ENCODE measurements around the gene ITIH4.
A peak's percentile ranks its signal among the peaks of the same experiment; 100 is the strongest.

Gene ITIH4

DNA sequence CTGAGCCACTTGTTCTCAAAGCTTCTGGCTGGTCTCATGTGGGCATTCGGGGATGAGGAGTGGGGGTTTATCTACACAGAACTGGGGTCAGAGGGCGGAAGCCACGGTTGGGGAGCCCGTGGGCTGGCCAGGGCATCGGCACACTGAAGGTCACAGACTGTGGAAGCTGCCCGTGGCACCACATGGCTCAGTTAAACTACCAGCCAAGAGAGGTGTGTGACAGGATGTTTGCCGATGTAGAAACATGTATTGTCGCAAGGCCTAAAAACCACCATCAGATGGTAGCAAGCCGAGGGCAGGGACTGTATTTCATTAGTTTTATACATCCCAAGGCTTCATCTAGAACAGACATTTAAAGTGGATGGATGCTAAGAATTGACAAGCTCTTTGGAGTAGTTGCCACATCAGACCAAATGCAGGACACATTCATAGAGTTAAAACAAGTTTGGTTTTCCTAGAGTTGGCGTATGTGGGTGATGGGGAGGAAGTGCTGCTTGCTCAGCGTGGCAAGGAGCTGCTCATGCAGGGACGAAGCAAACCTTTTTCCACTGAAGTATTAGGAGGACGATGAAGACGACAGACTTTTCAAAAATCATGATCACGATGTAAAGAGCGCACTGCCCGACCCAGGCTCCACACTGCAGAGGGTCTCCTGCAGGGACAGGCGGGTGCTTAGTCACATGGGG lies 14.0 kb upstream of the ITIH4 start:
- Mint-ChIP-seq H3K27ac (peak overlapping the region; percentile 67), H3K36me3 (ENCODE audit: low read depth) (peaks cover 18% of the 10 kb centered on the region), H3K4me3 (no peak overlapping the region), H3K4me1 (ENCODE audit: low read depth) (peaks cover 11% of the 10 kb centered on the region), H3K27me3 (ENCODE audit: low read depth) (no peaks in the 10 kb centered on the region), H3K9me3 (no peaks in the 10 kb centered on the region)

GRCh38 chr3:52843881-52844280 lies 13.4 kb upstream of the ITIH4 start:
- peaks cover 18% of the 10 kb centered on the region for H3K36me3 Mint-ChIP-seq (ENCODE audit: low read depth)
- no peak overlapping the region for H3K27ac Mint-ChIP-seq
- H3K9me3 Mint-ChIP-seq: no peaks in the 10 kb centered on the region
- no peaks in the 10 kb centered on the region for H3K27me3 Mint-ChIP-seq (ENCODE audit: low read depth)
- peaks cover 15% of the 10 kb centered on the region for H3K4me1 Mint-ChIP-seq (ENCODE audit: low read depth)
- H3K4me3 Mint-ChIP-seq: no peak overlapping the region

DNA sequence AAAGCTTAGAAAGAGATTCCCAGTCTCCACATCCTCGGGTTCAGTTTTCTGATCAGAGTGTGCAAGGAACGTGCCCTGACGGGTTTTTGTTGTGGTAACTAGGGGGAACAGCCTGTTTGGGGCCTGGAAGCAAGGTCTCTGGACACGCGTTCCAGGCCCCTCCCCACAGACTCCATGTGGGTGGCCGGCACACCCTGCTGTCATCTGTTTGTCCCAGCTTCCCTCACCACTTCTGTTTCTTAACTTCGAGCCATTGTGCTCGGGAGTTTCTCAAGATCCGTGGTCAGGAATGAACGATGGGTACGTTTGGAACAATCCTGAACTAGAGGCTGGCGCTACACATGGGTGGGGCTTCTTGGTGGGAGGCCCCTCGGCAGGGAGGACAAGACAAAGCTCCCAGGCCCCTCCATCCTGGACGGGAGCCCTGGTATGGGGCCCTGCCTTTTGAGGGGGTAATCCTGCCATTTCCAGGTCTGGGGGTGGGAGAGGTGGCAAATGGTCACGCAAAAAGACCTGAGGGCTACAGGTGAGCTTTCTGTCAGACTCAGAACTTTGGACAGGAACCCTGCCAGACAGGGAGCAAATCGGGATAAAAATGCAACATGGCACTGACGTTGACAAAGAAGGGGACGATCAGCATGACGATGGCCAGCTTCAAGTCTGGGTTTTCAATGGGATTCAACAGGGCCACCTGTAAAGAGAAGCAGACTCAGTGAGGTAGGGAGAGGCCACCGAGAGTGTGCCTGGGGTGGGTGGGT lies 12.8 kb upstream of the ITIH4 start:
- Mint-ChIP-seq H3K27ac (no peak overlapping the region), H3K36me3 (ENCODE audit: low read depth) (peaks cover 19% of the 10 kb centered on the region), H3K4me1 (ENCODE audit: low read depth) (peaks cover 21% of the 10 kb centered on the region), H3K27me3 (ENCODE audit: low read depth) (no peaks in the 10 kb centered on the region), H3K4me3 (no peak overlapping the region), H3K9me3 (no peaks in the 10 kb centered on the region)

- H3K36me3 Mint-ChIP-seq (ENCODE audit: low read depth): peaks cover 16% of the 10 kb centered on the region
- H3K27ac Mint-ChIP-seq: no peak overlapping the region
- no peaks in the 10 kb centered on the region for H3K27me3 Mint-ChIP-seq (ENCODE audit: low read depth)
- no peaks in the 10 kb centered on the region for H3K9me3 Mint-ChIP-seq
- no peak overlapping the region for H3K4me3 Mint-ChIP-seq
- H3K4me1 Mint-ChIP-seq (ENCODE audit: low read depth): peaks cover 30% of the 10 kb centered on the region
These were observed 12.0 kb upstream of the ITIH4 start for GRCh38 chr3:52842424-52842823.

DNA sequence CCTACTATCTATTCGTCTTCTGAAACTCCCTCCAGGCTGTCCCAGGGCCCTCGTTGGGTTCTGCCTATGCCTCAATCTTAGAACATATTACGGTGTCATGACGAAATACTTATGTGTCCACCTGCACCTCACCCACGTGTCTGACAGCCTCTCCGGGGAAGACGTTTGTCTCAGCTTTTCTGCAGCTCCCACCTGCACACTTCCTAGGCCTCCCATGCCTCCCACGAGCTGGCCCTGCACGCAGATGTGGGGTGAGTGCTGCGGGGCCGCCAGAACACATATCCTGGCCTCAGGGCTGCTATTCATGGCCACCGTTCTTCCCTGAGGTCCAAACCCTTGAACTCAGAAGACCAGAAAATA lies 11.5 kb upstream of the ITIH4 start:
- Mint-ChIP-seq H3K4me1 (ENCODE audit: low read depth) (peaks cover 30% of the 10 kb centered on the region), H3K27ac (no peak overlapping the region), H3K36me3 (ENCODE audit: low read depth) (peaks cover 16% of the 10 kb centered on the region), H3K4me3 (no peak overlapping the region), H3K9me3 (no peaks in the 10 kb centered on the region), H3K27me3 (ENCODE audit: low read depth) (no peaks in the 10 kb centered on the region)

- H3K4me1 Mint-ChIP-seq (ENCODE audit: low read depth): peaks cover 35% of the 10 kb centered on the region
- H3K4me3 Mint-ChIP-seq: no peak overlapping the region
- no peak overlapping the region for H3K27ac Mint-ChIP-seq
- H3K27me3 Mint-ChIP-seq (ENCODE audit: low read depth): no peaks in the 10 kb centered on the region
- H3K36me3 Mint-ChIP-seq (ENCODE audit: low read depth): peaks cover 16% of the 10 kb centered on the region
- no peaks in the 10 kb centered on the region for H3K9me3 Mint-ChIP-seq
These were observed 10.9 kb upstream of the ITIH4 start for GRCh38 chr3:52841211-52841980.

GRCh38 chr3:52839892-52840545 lies 9.5 kb upstream of the ITIH4 start:
- H3K27ac Mint-ChIP-seq: no peak overlapping the region
- peaks cover 36% of the 10 kb centered on the region for H3K4me1 Mint-ChIP-seq (ENCODE audit: low read depth)
- H3K9me3 Mint-ChIP-seq: no peaks in the 10 kb centered on the region

GRCh38 chr3:52839268-52839575 lies 8.8 kb upstream of the ITIH4 start:
- Mint-ChIP-seq H3K27ac (peak overlapping the region; percentile 31), H3K4me3 (no peak overlapping the region)

More at GRCh38 chr3:52839892-52840545, 9.5 kb upstream of the ITIH4 start:
- Mint-ChIP-seq H3K4me3 (no peak overlapping the region), H3K27me3 (ENCODE audit: low read depth) (no peaks in the 10 kb centered on the region), H3K36me3 (ENCODE audit: low read depth) (peaks cover 17% of the 10 kb centered on the region)

GRCh38 chr3:52838561-52839267 lies 8.2 kb upstream of the ITIH4 start:
- peaks cover 35% of the 10 kb centered on the region for H3K4me1 Mint-ChIP-seq (ENCODE audit: low read depth)
- H3K9me3 Mint-ChIP-seq: no peaks in the 10 kb centered on the region
- no peak overlapping the region for H3K4me3 Mint-ChIP-seq
- no peak overlapping the region for H3K27ac Mint-ChIP-seq
- peaks cover 15% of the 10 kb centered on the region for H3K36me3 Mint-ChIP-seq (ENCODE audit: low read depth)
- H3K27me3 Mint-ChIP-seq (ENCODE audit: low read depth): no peaks in the 10 kb centered on the region

More at GRCh38 chr3:52839268-52839575, 8.8 kb upstream of the ITIH4 start:
- Mint-ChIP-seq H3K4me1 (ENCODE audit: low read depth) (peaks cover 35% of the 10 kb centered on the region), H3K9me3 (no peaks in the 10 kb centered on the region), H3K36me3 (ENCODE audit: low read depth) (peaks cover 16% of the 10 kb centered on the region), H3K27me3 (ENCODE audit: low read depth) (no peaks in the 10 kb centered on the region)

DNA sequence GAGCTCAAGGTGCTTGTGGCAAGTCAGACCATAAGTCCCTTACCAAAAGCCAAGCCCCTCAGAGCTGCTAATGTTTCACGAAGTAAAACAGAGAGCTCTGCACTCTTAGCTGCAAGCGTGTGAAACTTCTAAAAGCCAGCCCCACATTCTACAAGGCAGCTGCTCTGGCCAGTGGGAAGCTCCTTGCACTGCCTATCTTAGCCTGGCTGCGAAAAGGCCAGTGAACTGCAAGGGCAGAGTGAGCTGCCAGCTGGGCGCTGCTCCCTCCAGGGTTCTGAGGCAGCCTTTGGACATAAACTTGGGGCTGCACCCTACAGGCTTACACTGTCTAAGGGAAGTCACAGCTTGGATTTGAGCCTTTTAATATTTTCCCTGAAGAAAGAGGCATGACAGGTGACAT lies 6.5 kb upstream of the ITIH4 start:
- peaks cover 35% of the 10 kb centered on the region for H3K4me1 Mint-ChIP-seq (ENCODE audit: low read depth)
- H3K27ac Mint-ChIP-seq: no peak overlapping the region
- no peaks in the 10 kb centered on the region for H3K27me3 Mint-ChIP-seq (ENCODE audit: low read depth)
- H3K36me3 Mint-ChIP-seq (ENCODE audit: low read depth): peaks cover 15% of the 10 kb centered on the region
- H3K9me3 Mint-ChIP-seq: no peaks in the 10 kb centered on the region
- no peak overlapping the region for H3K4me3 Mint-ChIP-seq

DNA sequence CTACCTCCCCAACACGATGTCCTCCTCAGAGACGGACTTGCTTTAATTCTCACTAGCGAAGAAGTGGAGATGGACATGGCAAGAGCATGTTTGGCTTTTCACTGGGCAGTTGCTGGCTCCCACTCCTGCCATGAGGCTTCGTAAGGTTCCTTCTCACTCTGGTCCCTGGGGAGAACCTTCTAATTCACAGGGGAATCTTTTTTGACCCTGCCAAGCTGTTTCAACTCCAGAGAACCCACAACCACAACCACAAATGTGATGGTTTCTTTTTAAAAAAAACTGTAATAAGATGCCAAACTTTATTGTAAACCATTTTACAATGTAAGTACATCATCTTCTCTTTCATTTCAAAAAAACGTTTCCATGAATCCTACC lies 6.0 kb upstream of the ITIH4 start:
- Mint-ChIP-seq H3K27me3 (ENCODE audit: low read depth) (no peaks in the 10 kb centered on the region), H3K4me1 (ENCODE audit: low read depth) (peaks cover 34% of the 10 kb centered on the region), H3K27ac (no peak overlapping the region), H3K36me3 (ENCODE audit: low read depth) (peaks cover 11% of the 10 kb centered on the region), H3K4me3 (no peak overlapping the region), H3K9me3 (no peaks in the 10 kb centered on the region)

DNA sequence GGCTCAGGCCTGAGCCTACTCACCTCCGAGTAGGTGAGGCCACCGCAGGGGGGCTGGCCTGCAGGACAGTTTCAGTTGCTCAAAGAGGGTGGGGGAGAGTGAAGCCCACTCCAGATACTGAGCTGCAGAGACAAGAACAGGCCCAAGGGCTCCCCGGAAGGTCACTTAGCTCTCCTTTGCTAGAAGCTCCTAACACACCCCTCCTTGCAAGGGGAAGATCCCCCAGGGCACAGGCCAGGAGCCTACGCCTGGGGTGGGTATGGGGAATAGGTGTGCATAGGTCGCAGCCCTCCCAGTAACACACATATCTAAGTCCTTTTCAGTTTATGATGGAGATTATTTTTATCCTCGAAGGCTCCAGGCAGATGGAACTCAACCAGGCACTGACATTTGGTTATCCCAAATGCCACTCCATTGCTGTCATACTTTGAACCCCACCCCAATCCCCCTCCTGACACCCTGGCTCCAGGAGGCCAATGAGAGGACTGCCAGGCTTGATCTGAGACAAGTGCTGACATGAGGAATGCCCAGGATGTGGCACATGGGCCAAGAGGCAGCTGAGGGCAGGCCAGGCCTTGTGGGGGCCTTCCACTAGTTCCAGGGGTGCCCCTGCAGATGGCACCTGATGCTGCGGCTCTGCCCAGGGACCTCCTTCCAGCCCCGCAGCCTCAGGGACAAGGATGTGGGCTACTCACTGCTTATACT lies 5.4 kb upstream of the ITIH4 start:
- Mint-ChIP-seq H3K36me3 (ENCODE audit: low read depth) (peaks cover 9% of the 10 kb centered on the region), H3K27me3 (ENCODE audit: low read depth) (no peaks in the 10 kb centered on the region), H3K4me1 (ENCODE audit: low read depth) (peaks cover 34% of the 10 kb centered on the region), H3K27ac (no peak overlapping the region), H3K4me3 (no peak overlapping the region), H3K9me3 (no peaks in the 10 kb centered on the region)

DNA sequence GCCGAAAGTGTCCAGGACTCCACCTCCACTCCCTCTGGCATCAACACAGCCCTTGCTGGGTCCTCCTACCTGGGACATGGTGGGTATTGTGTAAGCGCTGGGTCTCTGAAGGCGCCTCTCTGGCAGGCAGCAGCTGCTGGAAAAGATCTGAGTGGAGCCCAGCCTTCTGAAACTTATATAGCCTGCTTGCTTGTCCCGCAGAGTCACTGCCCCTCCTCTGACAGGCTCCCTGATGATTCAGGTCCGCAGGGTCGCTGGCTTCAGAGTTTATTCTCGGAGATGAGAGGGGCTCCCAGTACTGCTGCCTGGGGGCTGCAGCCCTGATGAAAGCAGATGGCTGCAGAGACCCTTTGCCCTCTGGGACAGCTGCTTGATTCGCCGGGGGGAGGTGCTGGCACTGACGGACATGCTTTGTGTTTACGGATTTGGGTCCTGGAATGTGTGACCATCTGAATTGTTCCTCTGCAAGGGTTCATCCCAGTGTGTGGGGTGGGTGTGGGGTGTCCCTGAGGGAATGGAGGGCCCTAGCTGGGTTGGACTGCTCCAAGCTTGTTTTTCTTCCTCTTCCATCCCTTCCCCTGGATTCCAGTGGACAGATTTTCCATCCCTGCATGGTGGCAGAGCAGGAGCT lies 4.5 kb upstream of the ITIH4 start, which contains the start of gene MUSTN1:
MUSTN1 (minus strand) TSS at position 149 of the 631 bp plus-strand sequence; CDS start at position 78, 71 bp downstream.
- Mint-ChIP-seq H3K9me3 (no peaks in the 10 kb centered on the region), H3K36me3 (ENCODE audit: low read depth) (peaks cover 6% of the 10 kb centered on the region), H3K4me1 (ENCODE audit: low read depth) (peaks cover 31% of the 10 kb centered on the region), H3K27ac (no peak within 1 kb of the TSS), H3K27me3 (ENCODE audit: low read depth) (no peaks in the 10 kb centered on the region), H3K4me3 (no peak within 1 kb of the TSS)

All from T-helper 1 cell treated with Interleukin-12 subunit alpha and Interleukin-12 subunit beta and Interleukin-4 antibody, amounts not matched to agents 30 μg/mL and 1 μg/mL, for 36 hours (primary cell).